ENCODE data around the gene ZNF648.
"Not testable (repeated sequence)": the region's sequence is repeated elsewhere in the genome, so short reads cannot be mapped to it uniquely, and the experiment has no call there.

The ZNF648 gene

DNA sequence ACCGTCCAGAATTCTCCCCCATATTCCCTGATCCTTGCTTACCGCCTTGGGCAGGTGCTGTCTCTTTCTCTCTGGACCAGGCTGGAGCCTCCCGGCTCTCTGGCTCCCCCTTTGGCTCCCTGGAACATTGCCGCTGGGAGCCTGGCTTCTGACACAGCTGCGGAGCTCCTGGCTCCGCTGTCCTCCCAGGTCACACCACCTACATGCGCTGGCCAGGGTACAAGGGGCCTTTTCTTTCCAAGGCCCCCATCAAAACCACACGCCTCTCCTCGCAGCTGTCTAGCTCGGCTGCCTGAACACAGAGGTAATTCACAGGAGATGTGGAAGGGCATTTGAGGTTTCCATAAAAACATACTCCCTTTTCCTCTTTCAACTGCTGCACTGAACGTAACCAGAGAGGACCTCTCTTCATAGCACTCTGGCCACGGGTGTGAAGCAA is 7.5 kb upstream of the ZNF648 start:
- peak; percentile 60 for DNase-seq (ENCODE audit: low spot score)

DNA sequence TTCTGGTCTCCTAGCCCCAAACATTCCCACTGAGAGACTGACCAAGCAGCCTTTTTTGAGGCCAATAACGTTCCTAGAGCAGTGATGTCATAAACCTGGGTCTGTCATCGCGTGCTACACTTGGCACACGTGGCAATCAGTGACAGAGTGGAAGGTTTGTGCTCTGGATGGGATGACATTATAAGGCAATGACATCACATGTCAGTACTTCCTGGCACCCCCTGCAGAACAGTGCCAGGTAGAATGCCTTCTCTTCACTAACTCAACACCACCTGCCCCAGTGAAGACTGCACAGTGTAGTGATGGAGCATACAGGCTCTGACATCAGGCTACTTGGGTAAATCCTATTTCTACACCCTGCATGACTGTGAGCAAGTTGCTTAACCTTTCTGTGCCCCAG is 5.4 kb upstream of the ZNF648 start:
- DNase-seq (ENCODE audit: low spot score): no peak

DNA sequence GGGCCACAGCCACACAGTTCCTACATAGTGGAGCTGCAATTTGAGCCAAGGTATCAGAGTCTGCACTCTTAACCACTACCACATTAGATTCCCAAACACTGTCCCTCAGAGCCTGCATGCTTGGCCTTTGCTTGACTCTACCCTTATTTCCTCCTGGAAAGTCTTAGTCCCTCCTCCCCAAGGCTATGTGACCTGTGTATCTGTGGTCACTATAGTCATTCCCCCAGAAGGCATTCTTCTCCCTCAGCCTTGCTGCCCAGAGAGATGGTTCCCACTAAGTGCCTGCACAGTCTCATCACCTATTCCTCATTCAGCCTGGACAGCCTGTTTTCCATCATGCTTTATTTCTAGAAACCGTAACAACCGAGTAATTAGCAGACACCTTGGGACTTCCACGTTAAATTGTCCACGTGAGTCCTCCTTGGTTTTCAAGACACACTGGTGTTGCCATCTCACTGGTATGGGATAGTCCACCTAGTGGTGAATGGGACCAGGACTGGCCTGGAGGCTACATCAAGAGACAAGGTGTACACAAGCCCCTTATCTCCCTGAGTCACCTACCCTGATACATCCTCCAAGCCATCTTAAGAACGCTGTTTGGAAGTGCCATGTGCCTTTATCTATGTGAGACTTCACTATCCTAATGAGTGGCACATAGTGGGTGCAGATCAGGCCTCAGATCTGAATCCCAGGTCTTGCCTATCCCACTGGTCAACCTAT is 3.8 kb upstream of the ZNF648 start:
- DNase-seq (ENCODE audit: low spot score): no peak

DNA sequence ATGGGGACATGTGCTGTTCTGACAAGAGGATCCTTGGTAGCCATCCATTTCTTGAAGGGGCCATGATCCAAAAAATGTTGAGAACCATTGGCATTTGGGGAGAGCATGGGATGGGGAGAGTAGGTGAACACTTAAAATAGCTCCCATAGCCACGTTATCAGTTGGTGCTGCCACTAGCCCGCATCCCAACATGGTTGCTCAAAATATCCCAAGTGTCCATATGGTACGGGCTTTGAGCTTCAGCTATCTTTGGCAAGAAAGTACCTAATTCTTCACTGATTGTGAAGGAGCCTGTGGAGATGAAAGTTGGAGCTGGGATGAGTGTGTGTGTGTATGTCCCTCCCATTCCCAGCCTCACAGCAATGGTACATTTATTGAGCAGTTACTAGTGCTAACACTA is 3.1 kb upstream of the ZNF648 start:
- DNase-seq (ENCODE audit: low spot score): no peak

DNA sequence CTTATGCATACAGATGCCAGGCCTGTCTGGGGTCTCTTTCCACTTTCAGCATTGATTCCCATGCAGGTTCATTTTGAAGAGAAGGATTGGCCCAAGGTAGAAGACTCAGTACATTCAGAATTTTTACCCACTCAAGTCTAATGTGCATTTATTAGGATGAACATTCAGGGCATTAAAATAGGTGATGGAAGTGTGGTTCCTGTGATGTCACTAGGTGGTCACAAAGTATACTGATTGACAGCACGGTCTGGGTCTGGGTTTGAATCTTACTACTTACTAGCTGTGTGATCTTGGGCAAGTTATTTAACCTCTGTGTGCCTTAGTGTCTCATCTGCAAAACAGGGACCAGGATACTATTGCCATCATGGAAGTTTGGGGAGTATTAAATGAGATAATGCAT is 711 bp upstream of the ZNF648 start:
- DNase-seq (ENCODE audit: low spot score): no peak

DNA sequence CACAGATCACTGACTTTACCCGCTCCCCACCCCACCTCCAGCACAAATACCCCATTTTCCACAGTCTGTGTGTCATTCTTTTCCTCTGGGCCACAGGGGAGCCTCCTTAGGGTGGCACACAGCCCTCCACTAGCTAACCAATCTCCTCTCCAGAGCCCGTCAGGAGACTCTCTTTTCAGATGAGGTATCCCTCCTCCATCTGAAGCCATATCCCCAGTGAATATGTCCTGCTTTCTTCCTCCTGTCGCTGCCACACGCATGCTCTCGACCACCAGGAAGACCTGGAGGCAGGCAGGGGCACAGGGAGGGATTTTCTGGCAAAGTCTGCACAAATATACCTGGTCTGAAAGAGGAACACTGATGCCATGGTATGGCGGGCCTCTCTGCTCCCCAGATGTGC is 635 bp downstream of the ZNF648 start:
- DNase-seq (ENCODE audit: low spot score): no peak

DNA sequence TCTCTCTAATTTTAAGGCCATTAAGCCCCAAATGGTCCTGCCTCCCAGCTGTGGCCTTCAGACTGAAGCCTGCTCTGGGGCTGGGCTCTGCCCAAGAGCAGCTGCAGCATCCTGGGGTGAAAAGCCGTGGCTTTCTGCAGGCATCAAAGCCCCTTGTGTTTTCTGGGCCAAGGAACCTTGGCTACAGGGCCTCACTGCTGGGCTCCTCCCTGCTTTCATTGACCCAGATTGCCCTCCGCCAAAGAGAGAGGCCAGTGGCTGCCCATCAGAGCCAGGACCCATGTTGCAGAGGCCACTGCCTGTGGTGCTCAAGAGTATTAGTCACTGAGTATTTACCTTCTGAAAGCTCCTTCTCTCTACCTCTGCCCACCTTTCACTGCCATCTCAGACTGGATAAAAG is 1.6 kb downstream of the ZNF648 start:
- DNase-seq (ENCODE audit: low spot score): no peak

DNA sequence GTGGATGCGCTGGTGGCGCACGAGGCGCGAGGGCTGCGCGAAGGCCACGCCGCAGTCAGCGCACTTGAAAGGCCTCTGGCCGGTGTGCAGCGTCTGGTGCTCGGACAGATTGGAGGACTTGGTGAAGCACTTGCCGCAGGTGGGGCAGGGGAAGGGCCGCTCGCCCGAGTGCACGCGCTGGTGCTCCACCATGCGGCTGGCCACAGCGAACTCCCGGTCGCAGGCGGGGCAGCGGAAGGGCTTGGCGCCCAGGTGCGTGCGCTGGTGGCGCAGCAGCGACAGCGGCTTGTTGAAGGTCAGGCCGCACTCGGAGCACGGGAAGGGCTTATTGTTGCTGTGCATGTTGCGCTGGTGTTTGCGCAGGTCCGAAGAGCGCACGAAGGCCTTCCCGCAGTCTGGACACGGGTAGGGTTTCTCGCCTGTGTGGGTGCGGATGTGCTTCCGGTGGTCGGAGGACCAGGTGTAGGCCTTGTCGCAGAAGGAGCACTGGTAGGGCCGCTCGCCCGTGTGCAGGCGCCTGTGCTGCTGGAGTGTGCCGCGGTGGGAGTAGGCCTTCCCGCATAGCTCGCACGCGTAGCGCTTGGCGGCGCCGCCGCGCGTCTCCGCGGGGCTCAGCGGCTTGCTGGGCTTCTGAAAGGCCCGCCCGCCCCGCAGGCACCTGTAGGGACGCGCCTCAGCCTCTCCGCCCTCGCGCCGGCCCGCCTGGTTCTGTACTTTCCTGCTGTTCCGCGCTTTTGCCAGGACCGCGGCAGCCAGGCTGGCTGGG is 4.7 kb downstream of the ZNF648 start:
- no peak for DNase-seq (ENCODE audit: low spot score)

DNA sequence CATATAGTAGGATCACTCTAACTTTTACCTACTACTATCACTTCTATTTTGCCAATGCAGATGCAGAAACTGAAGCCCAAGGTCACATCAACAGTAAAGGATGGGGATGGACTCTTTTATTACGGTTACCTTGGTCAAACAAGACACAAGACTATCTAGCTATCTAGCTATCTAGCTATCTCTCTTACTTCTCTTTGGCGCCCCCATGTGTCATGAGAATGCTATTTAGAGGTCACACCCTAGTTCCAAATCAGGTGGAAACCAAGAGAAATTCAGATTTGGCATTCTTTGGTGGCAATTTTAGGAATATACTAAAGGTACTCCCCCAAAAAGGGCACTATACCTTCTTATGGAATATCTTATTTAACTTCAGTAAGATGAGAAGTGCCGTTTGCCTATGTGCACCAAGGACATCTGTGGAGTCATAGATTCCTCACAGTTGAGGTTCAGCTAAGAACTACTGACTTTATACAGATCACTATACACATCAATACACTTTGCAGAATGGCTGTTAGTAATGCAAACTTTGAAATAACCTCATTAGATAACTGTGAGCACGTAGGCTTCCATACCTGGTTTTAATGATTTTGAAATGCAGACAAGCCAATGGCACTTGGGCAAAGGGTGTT is 6.7 kb downstream of the ZNF648 start:
- DNase-seq (ENCODE audit: low spot score): no peak

DNA sequence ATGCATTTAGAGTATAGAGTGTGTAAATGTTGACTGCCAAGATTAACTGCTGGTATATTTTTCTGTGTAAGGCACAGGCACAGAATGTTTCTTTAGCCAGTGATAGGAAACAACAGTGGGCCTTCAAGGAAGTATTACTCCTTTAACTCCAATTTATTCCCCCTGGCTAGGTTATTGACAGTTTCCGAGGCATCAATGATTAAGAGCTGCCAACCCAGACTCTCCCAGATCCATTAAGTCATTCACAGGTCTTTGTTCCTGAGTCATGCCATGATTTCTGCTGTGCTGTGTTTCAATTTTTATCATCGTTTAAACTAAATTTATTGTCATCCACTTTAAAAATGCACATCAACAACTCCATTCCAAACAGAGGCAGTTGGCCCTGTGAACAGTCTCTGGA is 9.2 kb downstream of the ZNF648 start:
- no peak for DNase-seq (ENCODE audit: low spot score)

DNA sequence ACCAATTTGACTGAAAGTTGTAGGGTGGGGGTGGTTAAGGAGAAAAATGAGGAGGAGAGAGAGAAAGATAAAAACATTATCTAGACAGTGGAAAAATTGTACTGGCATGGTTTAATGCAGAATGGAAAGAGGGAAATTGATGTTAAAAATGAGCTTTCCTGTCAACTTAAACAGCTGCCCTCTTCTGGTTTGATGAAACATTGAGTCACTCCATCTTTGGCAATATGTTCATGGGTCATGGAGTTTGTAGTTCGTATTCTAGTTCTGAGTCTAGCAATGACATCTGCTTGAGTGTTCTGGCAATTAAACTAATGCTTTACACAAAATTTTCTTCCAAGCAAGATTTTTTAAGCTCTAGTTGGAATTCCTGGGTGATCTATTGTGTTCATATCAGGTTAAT is 9.6 kb downstream of the ZNF648 start:
- no peak for DNase-seq (ENCODE audit: low spot score)

DNA sequence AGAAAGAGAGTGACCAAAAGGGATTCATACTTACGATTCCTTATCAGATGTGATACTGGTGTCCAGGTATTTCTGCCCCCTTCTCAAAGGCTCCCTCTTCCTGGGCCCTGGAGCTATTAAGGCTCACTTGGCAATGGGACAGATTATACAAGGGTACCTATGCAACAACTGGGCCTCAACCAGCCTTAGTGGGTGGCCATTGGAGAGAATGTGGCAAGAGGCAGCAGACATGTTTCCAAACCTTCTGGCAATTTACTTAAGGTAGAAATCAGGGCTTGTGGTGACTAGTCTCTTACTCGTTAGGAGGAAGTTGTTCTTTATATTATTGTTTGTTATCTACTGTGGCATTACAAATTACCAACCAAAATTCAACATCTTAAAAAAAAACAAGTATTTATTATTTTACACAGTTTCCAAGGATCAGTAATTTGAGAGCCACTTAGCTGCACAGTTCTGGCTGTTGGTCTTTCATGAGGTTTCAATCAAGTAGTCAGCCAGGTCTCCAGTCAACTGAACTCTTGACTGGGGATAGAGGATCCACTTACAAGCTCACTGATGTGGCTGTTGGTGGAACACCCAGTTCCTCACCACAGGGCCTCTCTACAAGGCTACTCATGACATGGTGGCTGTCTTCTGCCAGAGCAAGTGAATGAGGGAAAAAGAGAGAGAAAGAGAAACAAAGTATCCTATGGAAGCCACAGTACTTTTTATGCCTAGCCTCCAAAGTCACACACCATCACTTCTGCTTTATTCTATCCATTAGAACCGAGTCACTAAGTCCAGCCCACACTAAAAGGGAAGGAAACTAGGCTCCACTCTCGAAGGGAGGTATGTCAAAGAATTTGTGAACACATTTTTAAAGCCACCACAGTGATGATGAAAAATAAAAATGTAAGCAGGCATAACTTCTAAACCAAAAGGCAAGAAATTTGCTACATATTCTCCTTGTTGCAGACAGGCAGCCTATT is 10.7 kb downstream of the ZNF648 start:
- no peak for DNase-seq (ENCODE audit: low spot score)

DNA sequence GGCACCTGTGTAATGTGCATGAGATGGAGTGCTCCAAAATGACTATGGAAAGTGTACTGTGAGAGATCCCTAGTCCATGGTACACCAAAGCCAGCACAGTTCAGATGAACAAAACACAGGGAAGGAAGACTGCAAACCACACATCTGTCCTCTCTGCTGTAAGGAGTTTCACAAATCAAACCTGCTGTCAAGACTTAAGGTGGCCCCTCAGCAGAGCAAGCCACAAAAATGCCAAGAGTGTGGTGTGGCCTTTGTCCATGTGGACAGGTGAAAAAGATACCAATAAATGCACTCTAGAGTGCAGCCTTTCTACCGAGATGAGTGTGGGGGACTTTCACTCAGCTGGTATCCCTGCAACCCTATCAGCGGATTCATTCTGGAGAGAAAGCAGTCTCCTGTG is 12.9 kb downstream of the ZNF648 start:
- DNase-seq (ENCODE audit: low spot score): no peak

DNA sequence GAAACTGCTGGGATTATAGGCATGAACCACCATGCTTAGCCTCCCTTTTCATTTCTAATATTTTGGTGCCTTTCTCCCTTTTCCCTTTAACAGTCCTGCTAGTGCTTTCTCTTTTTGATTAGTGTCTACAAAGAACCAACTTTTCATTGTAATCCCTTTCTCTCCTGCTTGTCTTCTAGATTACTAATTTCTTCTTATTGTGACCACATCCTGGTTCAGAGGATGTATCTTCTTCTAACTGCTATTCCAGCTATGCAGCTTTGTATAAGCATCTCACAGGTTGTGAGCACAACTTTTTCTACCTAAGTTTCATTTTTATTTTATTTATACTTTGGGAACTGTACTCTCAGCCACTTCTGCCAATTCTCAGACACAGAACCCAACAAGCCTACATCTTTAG is 14.7 kb downstream of the ZNF648 start:
- no peak for DNase-seq (ENCODE audit: low spot score)

DNA sequence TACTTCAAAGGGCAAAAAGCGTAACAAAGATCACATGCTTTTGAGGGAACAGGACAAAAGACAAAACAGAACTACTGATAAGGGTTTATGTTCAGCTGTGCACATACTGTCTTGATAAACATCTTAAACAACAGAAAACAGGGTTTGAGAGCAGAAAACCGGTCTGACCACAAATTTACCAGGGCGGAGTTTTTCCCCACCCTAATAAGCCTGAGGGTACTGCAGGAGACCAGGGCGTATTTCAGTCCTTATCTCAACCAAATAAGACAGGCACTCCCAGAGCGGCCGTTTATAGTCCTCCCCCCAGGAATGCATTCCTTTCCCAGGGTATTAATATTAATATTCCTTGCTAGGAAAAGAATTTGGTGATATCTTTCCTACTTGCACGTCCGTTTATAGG is 16.0 kb downstream of the ZNF648 start:
- DNase-seq (ENCODE audit: low spot score): not testable (repeated sequence)

DNA sequence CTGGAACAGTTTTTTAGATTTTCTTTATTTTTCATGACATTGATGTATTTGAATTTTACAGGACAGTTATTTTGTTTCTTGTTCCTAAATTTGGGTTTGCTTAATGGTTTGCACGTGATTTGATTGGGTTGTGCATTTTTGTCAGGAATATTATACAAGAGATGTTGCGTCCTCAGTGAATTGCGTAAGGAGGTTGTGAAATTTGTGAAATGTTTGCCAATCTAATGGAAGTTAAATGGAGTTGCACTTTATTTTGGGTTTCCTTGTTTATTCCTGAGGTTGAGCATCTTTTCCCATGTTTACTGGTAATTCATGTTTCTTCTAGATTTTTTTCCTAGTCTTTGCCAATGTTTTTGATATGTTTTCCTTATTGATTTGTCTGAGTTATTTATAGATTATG is 19.9 kb downstream of the ZNF648 start:
- no peak for DNase-seq (ENCODE audit: low spot score)

DNA sequence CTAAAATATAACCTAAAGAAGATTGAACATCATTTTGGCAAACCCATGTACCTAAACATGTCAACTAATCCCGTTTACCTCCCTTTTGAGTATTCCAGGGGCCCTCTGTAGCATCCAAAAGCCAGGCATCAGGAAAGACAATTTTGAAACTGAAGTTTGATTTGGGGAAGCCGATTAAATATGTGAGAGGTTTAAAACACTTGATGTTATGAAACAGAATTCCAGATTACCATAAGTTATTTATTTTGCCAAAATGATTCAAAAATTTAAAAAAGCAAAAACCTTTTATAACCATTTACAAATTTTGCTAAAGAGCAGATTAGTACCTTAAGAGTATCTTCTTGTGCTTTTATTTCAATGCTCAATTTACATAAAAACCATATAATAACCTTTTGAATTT is 23.3 kb downstream of the ZNF648 start:
- DNase-seq (ENCODE audit: low spot score): no peak

DNA sequence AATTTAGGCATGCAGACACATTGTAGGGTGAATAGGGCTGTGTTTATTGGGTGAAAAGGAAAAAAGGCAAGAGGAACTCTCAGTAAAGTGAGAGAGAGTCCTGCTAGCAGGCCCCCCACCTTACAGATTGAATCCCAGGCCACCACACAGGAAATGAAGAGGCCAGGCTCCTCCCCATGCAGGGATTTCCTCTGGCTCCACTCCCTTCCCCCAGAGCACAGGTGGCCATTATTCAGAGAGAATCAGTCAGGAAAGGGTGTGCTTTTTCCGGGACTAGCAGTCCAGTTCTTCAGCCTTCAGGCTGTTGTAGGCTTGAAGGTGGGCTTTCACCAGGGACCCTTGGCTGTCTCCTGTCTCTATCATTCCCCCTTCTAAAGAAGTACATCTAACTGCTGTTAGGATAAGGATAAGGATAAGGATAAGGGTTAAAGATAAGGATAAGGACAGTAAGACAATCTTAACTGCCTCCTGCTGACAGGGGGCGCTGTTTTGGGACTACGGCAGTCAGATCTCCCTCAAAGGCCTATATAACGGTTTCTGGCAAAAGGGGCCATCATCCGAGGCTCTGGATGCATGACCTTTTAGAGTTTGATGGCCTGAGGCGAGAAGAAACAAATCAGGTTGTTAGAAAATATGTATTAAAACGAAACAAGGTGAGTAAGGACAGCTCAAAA is 26.3 kb downstream of the ZNF648 start:
- no peak for DNase-seq (ENCODE audit: low spot score)

DNA sequence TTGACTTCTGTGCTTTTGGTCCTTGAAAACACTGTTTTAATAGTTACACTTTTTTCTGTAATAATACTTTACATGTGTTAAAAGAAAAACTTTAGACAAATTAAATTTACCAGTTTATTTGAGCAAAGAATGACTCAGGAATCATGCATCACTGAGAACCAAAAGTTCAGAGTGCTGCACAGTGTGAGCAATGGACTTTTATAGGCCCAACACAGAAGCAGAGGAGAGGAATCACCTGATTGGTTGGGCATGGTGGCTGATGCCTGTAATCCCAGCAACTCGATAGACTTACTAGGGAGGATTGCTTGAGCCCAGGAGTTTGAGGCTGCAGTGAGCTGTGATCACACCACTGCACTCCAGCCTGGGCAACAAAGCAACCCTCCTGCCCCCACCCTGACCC is 29.3 kb downstream of the ZNF648 start:
- DNase-seq (ENCODE audit: low spot score): no peak

DNA sequence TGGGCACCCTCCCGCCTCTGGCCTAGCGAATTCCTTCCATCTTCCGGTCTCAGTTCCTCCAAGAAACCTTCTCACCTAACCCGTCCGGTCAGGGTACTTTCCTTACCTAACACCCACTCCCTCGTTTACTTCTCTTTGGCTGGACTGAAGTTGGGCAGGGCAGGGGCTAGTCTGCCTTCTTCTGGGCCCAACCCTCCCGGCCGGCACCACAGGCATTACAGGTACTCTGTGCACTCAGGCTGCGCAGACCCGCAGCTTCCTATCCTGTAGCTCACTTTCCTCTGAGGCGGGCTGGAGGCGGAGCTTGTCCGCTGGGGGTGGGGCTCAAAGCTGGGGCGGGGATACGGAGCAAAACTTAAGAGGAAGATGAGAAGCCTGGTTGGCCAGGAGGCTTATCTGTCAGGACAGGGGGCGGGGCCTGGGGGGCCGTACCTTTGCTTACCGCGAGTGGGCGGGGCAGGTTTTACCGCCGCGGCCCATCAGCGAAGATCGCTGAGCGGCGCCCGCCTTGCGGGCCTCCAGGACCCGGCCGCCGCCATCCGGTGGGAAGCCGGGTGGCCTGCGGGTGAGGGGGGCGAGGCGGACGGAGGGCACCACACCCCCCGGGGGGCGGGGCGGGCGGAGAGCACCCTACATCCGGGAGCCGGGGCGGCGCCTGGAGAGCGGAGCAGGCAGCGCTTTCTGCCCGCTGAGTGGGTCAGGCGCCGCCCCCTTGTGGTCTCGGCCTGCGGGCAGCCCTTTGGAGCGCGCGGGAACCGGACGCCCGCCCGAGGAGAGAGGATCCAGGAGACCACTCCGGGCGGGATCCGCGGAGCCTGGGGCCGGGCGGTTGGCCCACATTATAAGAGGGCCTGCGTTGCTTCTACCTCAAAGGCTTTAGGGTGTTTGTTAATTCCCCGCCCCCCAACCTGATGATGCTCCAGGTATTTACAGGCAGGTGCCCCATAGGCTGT is 31.9 kb downstream of the ZNF648 start:
- peak; percentile 64 for DNase-seq (ENCODE audit: low spot score)
